HG03280 (cell line): Measurements from ENCODE around the gene NAE1.
"Not testable (repeated sequence)": the region's sequence is repeated elsewhere in the genome, so short reads cannot be mapped to it uniquely, and the experiment has no call there.

Source experiments
- ATAC-seq: cut with Tn5 transposase; IDR thresholded peaks from one replicate; pipeline ENCODE4 v1.9.1; 2021; ENCODE audit warnings: mild to moderate bottlenecking, moderate library complexity; ENCODE audit not compliant: unreplicated experiment

The NAE1 gene

GRCh38 chr16:66830422-66831404 is at the start of gene NAE1:
NAE1 (minus strand) TSS chr16:66830976; CDS start chr16:66830899, 77 bp downstream.
- ATAC-seq, result peak; percentile 94

- ATAC-seq, result no peak
Measured at GRCh38 chr16:66878067-66878466, 47.3 kb upstream of the NAE1 start.

GRCh38 chr16:66874079-66874775 is 43.5 kb upstream of the NAE1 start:
- no peak for ATAC-seq

- ATAC-seq, result no peak
Measured at GRCh38 chr16:66873685-66874055, 42.9 kb upstream of the NAE1 start.

GRCh38 chr16:66872943-66873684 is 42.3 kb upstream of the NAE1 start:
- ATAC-seq, result peak; percentile 75

- no peak for ATAC-seq
Measured at GRCh38 chr16:66872559-66872942, 41.8 kb upstream of the NAE1 start.

GRCh38 chr16:66871840-66872239 is 41.1 kb upstream of the NAE1 start:
- ATAC-seq, result no peak

GRCh38 chr16:66871363-66871762 is 40.6 kb upstream of the NAE1 start:
- not testable (repeated sequence) for ATAC-seq

- ATAC-seq, result no peak
Measured at GRCh38 chr16:66869424-66869823, 38.6 kb upstream of the NAE1 start.

GRCh38 chr16:66863707-66864106 is 32.9 kb upstream of the NAE1 start:
- no peak for ATAC-seq

GRCh38 chr16:66862023-66862520 is 31.3 kb upstream of the NAE1 start:
- ATAC-seq, result no peak

- no peak for ATAC-seq
Measured at GRCh38 chr16:66859397-66860068, 28.8 kb upstream of the NAE1 start.

GRCh38 chr16:66858740-66859396 is 28.1 kb upstream of the NAE1 start:
- ATAC-seq, result no peak

- no peak for ATAC-seq
Measured at GRCh38 chr16:66857437-66857836, 26.7 kb upstream of the NAE1 start.

- ATAC-seq, result no peak
Measured at GRCh38 chr16:66856801-66857200, 26.0 kb upstream of the NAE1 start.

- no peak for ATAC-seq
Measured at GRCh38 chr16:66856184-66856730, 25.5 kb upstream of the NAE1 start.

- no peak for ATAC-seq
Measured at GRCh38 chr16:66853261-66854139, 22.7 kb upstream of the NAE1 start.

GRCh38 chr16:66851166-66851964 is 20.6 kb upstream of the NAE1 start:
- no peak for ATAC-seq
